ENCODE results near the gene SEMA6B. TPM values are rescaled to one million over a fixed set of nuclear protein-coding genes. Genes with fewer than 3 reads are reported as not detected.

SEMA6B gene
- total and polyA plus RNA-seq, 2 donors (not counting 1 experiment from before 2014, with no cell fraction given): 0.42 TPM; not detected in 1

GRCh38 chr19:4600893-4601292, 41.4 kb upstream of the SEMA6B start:
- DNase-seq (no peak), ATAC-seq (ENCODE audit: low read depth) (no peak)
- intact Hi-C loops (cut with micrococcal nuclease): no loop called here
- Mint-ChIP-seq H3K27ac (no peak overlapping the region), H3K4me1 (peaks cover 12% of the 10 kb centered on the region), H3K9me3 (ENCODE audit: insufficient read depth) (no peaks in the 10 kb centered on the region), H3K27me3 (peaks cover 23% of the 10 kb centered on the region), H3K4me3 (no peak overlapping the region)
- Histone ChIP-seq H4K20me1 (ENCODE audit: control insufficient read depth, insufficient read depth, low read length, poor library complexity, severe bottlenecking) (no peaks in the 10 kb centered on the region), H3K9ac (ENCODE audit: low read length) (no peak overlapping the region), H3K4me1 (ENCODE audit: control insufficient read depth in 2 of 2, insufficient read depth in 2 of 2, low read length in 2 of 2) (peaks cover 15% of the 10 kb centered on the region in 2 donors), H3K9me3 (ENCODE audit: control extremely low read depth in 1 of 3, control insufficient read depth in 2 of 3, insufficient read depth in 1 of 3, low read length in 2 of 3) (peaks cover 0 to 14% (median 0%) of the 10 kb centered on the region in 3 donors), H3K27ac (ENCODE audit: low read length in 2 of 2) (no peak overlapping the region), H3K4me3 (ENCODE audit: control extremely low read depth in 1 of 5, extremely low read depth in 1 of 5, insufficient read depth in 1 of 5, low read depth in 2 of 5, low read length in 4 of 5) (no peak overlapping the region), H2AFZ (ENCODE audit: insufficient read depth, low read depth, low read length, poor library complexity, severe bottlenecking) (no peak overlapping the region), H3K27me3 (replicated peaks in 1 of 4; ENCODE audit: control extremely low read depth in 1 of 4, control insufficient read depth in 3 of 4, insufficient read depth in 4 of 4, low read length in 3 of 4) (peaks cover 0 to 44% (median 20%) of the 10 kb centered on the region in 4 experiments), H3K4me2 (replicated peaks; ENCODE audit: low read depth, low read length, poor library complexity, severe bottlenecking) (no peak overlapping the region), H3K79me2 (ENCODE audit: control insufficient read depth, insufficient read depth, low read length) (no peaks in the 10 kb centered on the region), H3K36me3 (replicated peaks in 1 of 2; ENCODE audit: control extremely low read depth in 1 of 2, control insufficient read depth in 1 of 2, extremely low read depth in 1 of 2, insufficient read depth in 2 of 2, low read length in 1 of 2) (no peaks in the 10 kb centered on the region)
- ChIA-PET CTCF (no interaction called here), POLR2A (no interaction called here)
- TF ChIP-seq CTCF (IDR thresholded peaks at IDR 0.05): no peak
- TF ChIP-seq EZH2 (IDR thresholded peaks at IDR 0.05; ENCODE audit: borderline replicate concordance, insufficient read depth, low read depth, low read length, poor library complexity, severe bottlenecking): no peak
- WGBS (ENCODE audit: insufficient coverage): 78% methylated on average over 5 of the region's 5 CpGs

- peaks cover 0 to 44% (median 20%) of the 10 kb centered on the region in 4 experiments for H3K27me3 ChIP-seq (replicated peaks in 1 of 4; ENCODE audit: control extremely low read depth in 1 of 4, control insufficient read depth in 3 of 4, insufficient read depth in 4 of 4, low read length in 3 of 4)
- H3K9me3 ChIP-seq (ENCODE audit: control extremely low read depth in 1 of 3, control insufficient read depth in 2 of 3, insufficient read depth in 1 of 3, low read length in 2 of 3): peaks cover 0 to 14% (median 0%) of the 10 kb centered on the region in 3 donors
- H3K4me1 ChIP-seq (ENCODE audit: control insufficient read depth in 2 of 2, insufficient read depth in 2 of 2, low read length in 2 of 2): peaks cover 15% of the 10 kb centered on the region in 2 donors
- H3K27ac ChIP-seq (ENCODE audit: low read length in 2 of 2): no peak overlapping the region
- no peak overlapping the region for H3K9ac ChIP-seq (ENCODE audit: low read length)
- Mint-ChIP-seq H3K9me3 (ENCODE audit: insufficient read depth) (no peaks in the 10 kb centered on the region), H3K4me1 (peaks cover 12% of the 10 kb centered on the region), H3K27me3 (peaks cover 26% of the 10 kb centered on the region), H3K4me3 (no peak overlapping the region), H3K27ac (no peak overlapping the region)
- H3K4me3 ChIP-seq (ENCODE audit: control extremely low read depth in 1 of 5, extremely low read depth in 1 of 5, insufficient read depth in 1 of 5, low read depth in 2 of 5, low read length in 4 of 5): no peak overlapping the region
- intact Hi-C loops (cut with micrococcal nuclease): no loop called here
- 88% methylated on average over 10 of the region's 10 CpGs for WGBS (ENCODE audit: insufficient coverage)
- H3K79me2 ChIP-seq (ENCODE audit: control insufficient read depth, insufficient read depth, low read length): no peaks in the 10 kb centered on the region
- TF ChIP-seq CTCF (IDR thresholded peaks at IDR 0.05): no peak
- no peak for TF ChIP-seq EZH2 (IDR thresholded peaks at IDR 0.05; ENCODE audit: borderline replicate concordance, insufficient read depth, low read depth, low read length, poor library complexity, severe bottlenecking)
- no peak overlapping the region for H3K4me2 ChIP-seq (replicated peaks; ENCODE audit: low read depth, low read length, poor library complexity, severe bottlenecking)
- no peak for DNase-seq
- no peak overlapping the region for H2AFZ ChIP-seq (ENCODE audit: insufficient read depth, low read depth, low read length, poor library complexity, severe bottlenecking)
- no peak for ATAC-seq (ENCODE audit: low read depth)
- ChIA-PET CTCF (interaction anchor here (1.3 kb wide), 1 partner anchor 36 kb away, joined by 3 read pairs; no protein-coding TSS in a partner anchor), POLR2A (no interaction called here)
- no peaks in the 10 kb centered on the region for H4K20me1 ChIP-seq (ENCODE audit: control insufficient read depth, insufficient read depth, low read length, poor library complexity, severe bottlenecking)
- no peaks in the 10 kb centered on the region for H3K36me3 ChIP-seq (replicated peaks in 1 of 2; ENCODE audit: control extremely low read depth in 1 of 2, control insufficient read depth in 1 of 2, extremely low read depth in 1 of 2, insufficient read depth in 2 of 2, low read length in 1 of 2)
Observed at GRCh38 chr19:4600082-4600481, 40.6 kb upstream of the SEMA6B start.

Data from B cell (primary cell).